Thyroid gland (tissue), 4 donors: ENCODE measurements around the gene MCHR1. TPM values are rescaled to one million over a fixed set of nuclear protein-coding genes. Genes with fewer than 3 reads are reported as not detected.

Source experiments
- DNase-seq, 2 donors: peaks; one replicate each; pipeline ENCODE4 v3.0.0-alpha.2; 2019
- H3K27ac ChIP-seq, 3 donors: fragments of 200-600 bp; sonication (generic); 1 replicate in 2 of 3; 2 replicates in 1 of 3; pipeline ENCODE4 v1.5.1; 2016 to 2019; ENCODE audit warnings: mild to moderate bottlenecking in 1 of 3, moderate library complexity in 1 of 3
- H3K27me3 ChIP-seq: fragments of 200-600 bp; sonication (generic); one replicate; pipeline ENCODE4 v1.5.1; 2019
- H3K36me3 ChIP-seq, 2 donors: fragments of 200-600 bp; sonication (generic); one replicate each; pipeline ENCODE4 v1.5.1; 2016 to 2019
- H3K4me1 ChIP-seq, 2 donors: fragments of 200-600 bp; sonication (generic); one replicate each; pipeline ENCODE4 v1.5.1; 2017 to 2019
- H3K4me3 ChIP-seq, 3 donors: fragments of 200-600 bp; sonication (generic); replicated peaks in 1 of 3; 1 replicate in 2 of 3; 2 replicates in 1 of 3; pipeline ENCODE4 v1.5.1; 2016; ENCODE audit warnings: mild to moderate bottlenecking in 1 of 3
- H3K9me3 ChIP-seq: fragments of 200-600 bp; sonication (generic); one replicate; pipeline ENCODE4 v1.5.1; 2017
- CTCF ChIP-seq, 6 experiments: fragments of 200-600 bp in 3 of 6; fragments of 450-650 bp in 3 of 6; sonication (generic) in 3 of 6; IDR thresholded peaks; one replicate each; pipeline ENCODE4 v1.5.1; 2016 to 2019; ENCODE audit warnings: antibody characterized with exemption in 6 of 6, mild to moderate bottlenecking in 2 of 6, inconsistent platforms in 1 of 6, moderate library complexity in 1 of 6
- POLR2A ChIP-seq, 2 donors: fragments of 450-650 bp; IDR thresholded peaks; one replicate each; pipeline ENCODE4 v1.6.1; 2017; ENCODE audit warnings: antibody characterized with exemption in 2 of 2, mild to moderate bottlenecking in 2 of 2, moderate library complexity in 1 of 2
- WGBS, 2 donors: methylation state at CpG; one replicate each; pipeline ENCODE4 v1.1.5; 2017; 5-methylcytosine and 5-hydroxymethylcytosine counted together
- intact Hi-C: fragments of 100-400 bp; cut with DNase I; formaldehyde crosslinking; loops from one replicate; pipeline ENCODE4 v1.15.1; 2023
- total RNA-seq, 4 donors: library from RNA; depleted of rRNA; stranded (reverse); fragments of >200 nt; gene quantifications; one replicate each; pipeline ENCODE4 v1.2.3, GENCODE V29; 2016

Gene MCHR1
- total RNA-seq, 4 donors from 2014 or later, result not detected

DNA sequence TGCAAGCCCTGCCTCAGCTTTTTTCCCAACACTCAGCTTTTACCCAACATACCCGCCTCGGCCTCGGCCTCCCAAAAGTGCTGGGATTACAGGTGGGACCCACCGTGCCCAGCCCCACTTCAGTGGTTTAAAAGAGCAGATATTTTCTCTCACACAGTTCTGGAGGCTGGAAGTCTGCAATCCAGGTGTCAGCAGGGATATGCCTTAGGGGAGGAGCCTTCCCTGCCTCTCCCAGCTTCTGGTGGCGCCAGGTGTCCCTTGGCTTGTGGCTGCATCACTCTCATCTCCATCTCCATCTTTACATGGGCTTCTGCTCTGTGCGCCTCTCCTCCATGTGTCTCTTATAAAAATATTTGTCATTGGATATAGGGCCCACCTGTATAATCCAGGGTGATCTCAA is 50.0 kb downstream of the MCHR1 start:
- intact Hi-C loops, result no loop called here

More for the DNA sequence above, 50.0 kb downstream of the MCHR1 start:
- 78 to 80% methylated on average over 6 of the region's 6 CpGs for WGBS, 2 donors
- no peak overlapping the region for H3K4me3 ChIP-seq
- DNase-seq, result no peak
- no peaks in the 10 kb centered on the region for H3K9me3 ChIP-seq
- H3K27ac ChIP-seq, result peak overlapping the region; percentile 66 to 90 (median 78)
- H3K4me1 ChIP-seq, result peaks cover 21 to 65% of the 10 kb centered on the region in 2 donors
- H3K27me3 ChIP-seq, result no peaks in the 10 kb centered on the region
- TF ChIP-seq CTCF (IDR thresholded peaks at IDR 0.05) (no peak), POLR2A (IDR thresholded peaks at IDR 0.05) (no peak)
- H3K36me3 ChIP-seq, result no peaks in the 10 kb centered on the region

Other genes with a start within 250 kb of the MCHR1 start
- 100 to 1,000 TPM in 3 of 4 donors, 10 to 100 TPM in 1; 81.4 to 210 (median 122) TPM for gene MRTFA, start 42.8 kb upstream of the MCHR1 start, total RNA-seq
- 10 to 100 TPM; 15.5 to 25.0 (median 20.9) TPM for gene SLC25A17, start 139.9 kb downstream of the MCHR1 start, total RNA-seq
- 100 to 1,000 TPM; 161 to 206 (median 202) TPM for gene ST13, start 177.2 kb downstream of the MCHR1 start, total RNA-seq
- gene XPNPEP3, start 177.7 kb downstream of the MCHR1 start, total RNA-seq, result 10 to 100 TPM; 18.1 to 21.6 (median 19.3) TPM
- gene DNAJB7, start 182.6 kb downstream of the MCHR1 start, total RNA-seq, result under 1 TPM in 3 of 4 donors, not detected in 1; 0.27 to 0.54 (median 0.44) TPM